Liver (tissue), 9 donors: Measurements from ENCODE around the gene ROBO3. TPM values are rescaled to one million over a fixed set of nuclear protein-coding genes. Genes with fewer than 3 reads are reported as not detected.

Experiments used
- DNase-seq: peaks from one replicate; pipeline ENCODE4 v3.0.0-alpha.2; 2017; ENCODE audit warnings: low spot score
- H3K27ac ChIP-seq, 2 donors: one replicate each; pipeline ENCODE4 v1.7.0; 2013; ENCODE audit warnings: inconsistent platforms in 2 of 2, low read length in 2 of 2, control low read depth in 1 of 2, low read depth in 1 of 2, mild to moderate bottlenecking in 1 of 2
- H3K27me3 ChIP-seq, 4 donors: one replicate each; pipeline versions ENCODE4 v1.6.1 to v1.7.0; 2013; ENCODE audit warnings: low read length in 3 of 4, inconsistent platforms in 1 of 4, mild to moderate bottlenecking in 1 of 4, moderate library complexity in 1 of 4; ENCODE audit not compliant: control insufficient read depth in 4 of 4, insufficient read depth in 4 of 4
- H3K36me3 ChIP-seq, 4 donors: one replicate each; pipeline versions ENCODE4 v1.6.1 to v1.7.0; 2013; ENCODE audit warnings: low read length in 3 of 4, mild to moderate bottlenecking in 3 of 4, low read depth in 1 of 4, moderate library complexity in 1 of 4; ENCODE audit not compliant: control insufficient read depth in 4 of 4, insufficient read depth in 3 of 4
- H3K4me1 ChIP-seq, 4 donors: one replicate each; pipeline versions ENCODE4 v1.6.1 to v1.7.0; 2013; ENCODE audit warnings: low read length in 3 of 4, mild to moderate bottlenecking in 3 of 4, moderate library complexity in 1 of 4; ENCODE audit not compliant: control insufficient read depth in 4 of 4, insufficient read depth in 4 of 4
- H3K4me3 ChIP-seq, 3 donors: one replicate each; pipeline versions ENCODE4 v1.6.1 to v1.7.0; 2013; ENCODE audit warnings: low read length in 3 of 3, control low read depth in 1 of 3, low read depth in 1 of 3, mild to moderate bottlenecking in 1 of 3
- H3K9ac ChIP-seq, 2 donors: one replicate each; pipeline ENCODE4 v1.7.0; 2013; ENCODE audit warnings: low read length in 2 of 2, mild to moderate bottlenecking in 2 of 2, moderate library complexity in 2 of 2, control low read depth in 1 of 2, low read depth in 1 of 2
- H3K9me3 ChIP-seq, 4 donors: one replicate each; pipeline versions ENCODE4 v1.6.1 to v1.7.0; 2013; ENCODE audit warnings: low read length in 3 of 4; ENCODE audit not compliant: control insufficient read depth in 4 of 4
- CTCF ChIP-seq: fragments of 150-350 bp; IDR thresholded peaks from 2 replicates; pipeline ENCODE4 v1.5.1; 2017; ENCODE audit warnings: improper control_type of control experiment, low read depth, low read length; ENCODE audit not compliant: missing input control
- FOXA1 ChIP-seq: IDR thresholded peaks from 2 replicates; pipeline ENCODE4 v1.6.1; 2016; ENCODE audit warnings: antibody characterized with exemption
- FOXA2 ChIP-seq: IDR thresholded peaks from 2 replicates; pipeline ENCODE4 v1.6.1; 2016; ENCODE audit warnings: antibody characterized with exemption
- HNF4A ChIP-seq, 2 donors: conservative IDR thresholded peaks; 2 replicates each; pipeline ENCODE4 v1.6.1; 2016; ENCODE audit warnings: antibody characterized with exemption in 2 of 2, mild to moderate bottlenecking in 2 of 2
- HNF4G ChIP-seq: IDR thresholded peaks from 2 replicates; pipeline ENCODE4 v1.6.1; 2016; ENCODE audit warnings: antibody characterized with exemption
- JUND ChIP-seq, 2 donors: IDR thresholded peaks; 2 replicates each; pipeline ENCODE4 v1.6.1; 2016; ENCODE audit warnings: antibody characterized with exemption in 2 of 2
- RAD21 ChIP-seq, 2 donors: IDR thresholded peaks; 2 replicates each; pipeline ENCODE4 v1.6.1; 2016; ENCODE audit warnings: antibody characterized with exemption in 2 of 2, mild to moderate bottlenecking in 2 of 2
- REST ChIP-seq: IDR thresholded peaks from 2 replicates; pipeline ENCODE4 v1.6.1; 2016; ENCODE audit warnings: antibody characterized with exemption, mild to moderate bottlenecking
- RXRA ChIP-seq, 2 donors: IDR thresholded peaks; 2 replicates each; pipeline ENCODE4 v1.6.1; 2017 to 2018; ENCODE audit warnings: antibody characterized with exemption in 2 of 2, mild to moderate bottlenecking in 1 of 2
- TAF1 ChIP-seq: conservative IDR thresholded peaks from 2 replicates; pipeline ENCODE4 v1.6.1; 2016; ENCODE audit warnings: antibody characterized with exemption, mild to moderate bottlenecking
- WGBS: extraction: QIAGEN DNeasy Blood & Tissue Kit; methylation state at CpG from one replicate; pipeline ENCODE4 v1.1.7; 2013; 5-methylcytosine and 5-hydroxymethylcytosine counted together
- polyA plus RNA-seq, 2 donors: library from polyadenylated mRNA; stranded (reverse) in 1 of 2; unstranded in 1 of 2; fragments of 200-250 nt in 1 of 2; fragments of >200 nt in 1 of 2; fragmentation: Nextera tagmentation in 1 of 2; extraction: Ambion mirVana in 1 of 2; gene quantifications; one replicate each; pipeline versions ENCODE4 v1.2.1 to v1.2.3, GENCODE V29; 2013 to 2015
- total RNA-seq, 2 donors: library from RNA; depleted of rRNA; stranded (reverse); fragments of >200 nt; gene quantifications; one replicate each; pipeline ENCODE4 v1.2.3, GENCODE V29; 2014
- TF ChIP-seq, protein P1 (sequence below): IDR thresholded peaks from 2 replicates; pipeline ENCODE4 v1.6.1; 2016; ENCODE audit warnings: antibody characterized with exemption
- donor health status: healthy.
- donor health status: healthy.
- donor health status: healthy.
- donor health status: healthy.
- donor health status: healthy.

The ROBO3 gene
- total and polyA plus RNA-seq, 4 donors: 1.1 to 2.2 (median 1.4) TPM

DNA sequence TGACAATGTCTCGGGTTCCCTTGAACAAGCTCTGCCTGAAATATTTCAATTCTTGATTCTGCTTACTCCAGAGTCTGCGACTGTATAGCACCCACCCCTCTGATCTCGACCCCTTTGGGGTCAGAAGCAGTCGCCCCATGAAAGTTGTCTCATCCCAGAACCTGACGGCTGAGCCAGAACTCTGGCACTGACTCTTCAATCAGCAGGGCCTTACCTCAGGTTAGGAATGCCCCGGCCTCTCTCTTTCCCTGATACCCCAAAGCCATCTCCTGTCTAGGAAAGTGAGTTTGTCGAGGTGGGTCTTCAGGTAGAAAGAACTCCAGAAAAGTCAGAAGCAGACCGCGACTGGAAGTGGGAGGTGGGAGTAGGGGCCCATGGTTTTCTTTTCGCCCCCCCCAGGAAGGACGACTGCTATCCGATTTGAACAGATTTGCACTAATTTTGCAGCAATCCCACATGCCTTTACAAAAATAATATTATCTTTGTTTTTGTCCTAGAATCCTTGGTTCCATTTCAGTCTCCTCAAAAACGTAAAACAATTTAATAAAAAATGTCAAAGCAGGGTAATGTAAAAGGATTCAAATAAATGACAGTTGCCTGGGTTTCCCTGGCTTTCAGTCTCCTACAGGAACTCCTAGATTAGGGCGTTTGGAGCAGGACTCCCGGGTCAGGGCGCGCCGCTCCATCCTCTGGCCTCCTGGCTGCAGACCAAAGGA lies 898 bp upstream of the ROBO3 start:
- Histone ChIP-seq H3K27ac (no peak overlapping the region), H3K36me3 (no peaks in the 10 kb centered on the region), H3K9me3 (no peaks in the 10 kb centered on the region), H3K27me3 (peaks cover 5 to 23% (median 15%) of the 10 kb centered on the region in 4 donors), H3K4me1 (peaks cover 5 to 27% (median 23%) of the 10 kb centered on the region in 4 donors), H3K9ac (no peak overlapping the region), H3K4me3 (no peak overlapping the region)
- DNase-seq: no peak
- 9% methylated on average over 18 of the region's 18 CpGs for WGBS
- TF ChIP-seq RXRA (IDR thresholded peaks at IDR 0.05): no peak
- no peak for TF ChIP-seq HNF4A (conservative IDR thresholded peaks at IDR 0.05)
- TF ChIP-seq RAD21 (IDR thresholded peaks at IDR 0.05): no peak
- TF ChIP-seq JUND (IDR thresholded peaks at IDR 0.05): no peak
- no peak for TF ChIP-seq TAF1
- TF ChIP-seq FOXA2: no peak
- TF ChIP-seq FOXA1: no peak
- no peak for TF ChIP-seq REST
- TF ChIP-seq CTCF: no peak

- Histone ChIP-seq H3K9ac (no peak overlapping the region), H3K27ac (no peak overlapping the region), H3K36me3 (no peaks in the 10 kb centered on the region), H3K4me3 (no peak overlapping the region), H3K4me1 (peaks cover 5 to 27% (median 23%) of the 10 kb centered on the region in 4 donors), H3K27me3 (peaks cover 5 to 27% (median 16%) of the 10 kb centered on the region in 4 donors), H3K9me3 (no peaks in the 10 kb centered on the region)
- TF ChIP-seq, protein P1, sequence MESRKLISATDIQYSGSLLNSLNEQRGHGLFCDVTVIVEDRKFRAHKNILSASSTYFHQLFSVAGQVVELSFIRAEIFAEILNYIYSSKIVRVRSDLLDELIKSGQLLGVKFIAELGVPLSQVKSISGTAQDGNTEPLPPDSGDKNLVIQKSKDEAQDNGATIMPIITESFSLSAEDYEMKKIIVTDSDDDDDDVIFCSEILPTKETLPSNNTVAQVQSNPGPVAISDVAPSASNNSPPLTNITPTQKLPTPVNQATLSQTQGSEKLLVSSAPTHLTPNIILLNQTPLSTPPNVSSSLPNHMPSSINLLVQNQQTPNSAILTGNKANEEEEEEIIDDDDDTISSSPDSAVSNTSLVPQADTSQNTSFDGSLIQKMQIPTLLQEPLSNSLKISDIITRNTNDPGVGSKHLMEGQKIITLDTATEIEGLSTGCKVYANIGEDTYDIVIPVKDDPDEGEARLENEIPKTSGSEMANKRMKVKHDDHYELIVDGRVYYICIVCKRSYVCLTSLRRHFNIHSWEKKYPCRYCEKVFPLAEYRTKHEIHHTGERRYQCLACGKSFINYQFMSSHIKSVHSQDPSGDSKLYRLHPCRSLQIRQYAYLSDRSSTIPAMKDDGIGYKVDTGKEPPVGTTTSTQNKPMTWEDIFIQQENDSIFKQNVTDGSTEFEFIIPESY: no peak
- TF ChIP-seq HNF4G (no peak), HNF4A (conservative IDR thresholded peaks at IDR 0.05) (no peak)
- no peak for DNase-seq
- 6% methylated on average over 9 of the region's 9 CpGs for WGBS
Observed at GRCh38 chr11:124864892-124865180, 396 bp upstream of the ROBO3 start.
